Activated T-cell treated with anti-CD3 and anti-CD28 coated beads for 4 hours (primary cell): Measurements from ENCODE around the gene TBL1X.

Experiments used
- DNase-seq: peaks from one replicate; pipeline ENCODE4 v3.0.0-alpha.2; 2020

TBL1X gene

GRCh38 chrX:9678215-9678965 is 213.5 kb downstream of the TBL1X start:
- no peak for DNase-seq

DNA sequence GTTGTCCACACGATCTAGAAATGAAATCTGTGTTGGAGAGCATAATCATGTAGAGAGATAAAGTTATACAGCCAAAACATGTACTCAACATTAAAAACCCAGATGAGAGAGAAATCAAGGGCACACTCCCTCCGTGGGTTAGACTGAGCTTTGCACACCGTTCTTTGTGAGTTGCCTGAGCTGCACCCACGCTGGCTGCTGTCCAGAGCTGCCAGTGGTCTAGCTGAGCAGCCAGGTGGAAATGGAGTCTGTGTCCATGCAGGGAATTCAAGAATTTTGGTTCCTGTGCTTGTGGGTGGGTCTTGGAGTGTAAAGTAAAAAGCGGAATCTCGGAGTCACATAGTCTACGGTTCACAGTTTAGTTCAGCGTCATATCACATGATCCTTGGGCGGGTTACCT is 216.2 kb downstream of the TBL1X start:
- DNase-seq: no peak

- no peak for DNase-seq
Measured at GRCh38 chrX:9681422-9681821, 216.6 kb downstream of the TBL1X start.

GRCh38 chrX:9682456-9682855 is 217.6 kb downstream of the TBL1X start:
- DNase-seq: no peak

GRCh38 chrX:9682861-9683260 is 218.0 kb downstream of the TBL1X start:
- no peak for DNase-seq

- no peak for DNase-seq
Measured at GRCh38 chrX:9683350-9683749, 218.5 kb downstream of the TBL1X start.

- DNase-seq: no peak
Measured at GRCh38 chrX:9687899-9688298, 223.0 kb downstream of the TBL1X start.

DNA sequence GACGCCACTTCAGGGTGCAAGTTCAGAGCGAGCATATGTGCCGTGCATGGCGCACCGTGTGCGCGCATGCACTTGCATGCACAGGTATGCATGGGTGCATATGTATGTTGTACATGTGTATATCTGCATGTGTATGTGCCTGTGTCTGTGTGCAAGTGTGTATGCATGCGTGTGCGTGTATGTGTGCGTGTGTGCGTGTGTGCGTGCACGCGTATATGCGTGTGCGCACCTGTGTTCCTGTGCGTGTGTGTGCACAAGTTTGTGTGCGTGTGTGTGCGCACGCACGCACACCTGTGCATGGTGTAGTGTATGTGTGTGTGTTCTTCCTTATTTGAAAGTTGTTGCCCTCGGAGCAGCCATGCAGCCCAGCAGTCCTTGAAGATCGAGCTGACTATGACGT is 224.0 kb downstream of the TBL1X start:
- no peak for DNase-seq

DNA sequence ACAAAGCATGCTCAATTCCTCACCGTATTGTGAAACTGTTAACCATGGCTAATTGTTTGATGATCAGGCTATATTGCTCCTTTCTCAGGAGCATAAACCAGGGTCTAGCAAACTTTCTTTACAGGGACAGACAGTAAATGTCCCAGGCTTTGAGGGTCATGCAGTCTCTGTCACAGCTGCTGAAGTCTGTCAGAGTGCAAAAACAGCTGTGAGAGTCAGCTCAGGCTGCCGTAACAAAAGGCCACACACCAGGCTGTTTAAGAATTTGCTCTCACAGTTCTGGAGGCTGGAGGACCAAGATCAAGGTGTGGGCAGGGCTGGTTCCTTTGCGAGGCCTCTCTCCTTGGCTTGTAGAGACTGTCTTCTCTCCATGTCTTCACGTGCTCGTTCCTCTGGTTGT is 225.2 kb downstream of the TBL1X start:
- DNase-seq: no peak

DNA sequence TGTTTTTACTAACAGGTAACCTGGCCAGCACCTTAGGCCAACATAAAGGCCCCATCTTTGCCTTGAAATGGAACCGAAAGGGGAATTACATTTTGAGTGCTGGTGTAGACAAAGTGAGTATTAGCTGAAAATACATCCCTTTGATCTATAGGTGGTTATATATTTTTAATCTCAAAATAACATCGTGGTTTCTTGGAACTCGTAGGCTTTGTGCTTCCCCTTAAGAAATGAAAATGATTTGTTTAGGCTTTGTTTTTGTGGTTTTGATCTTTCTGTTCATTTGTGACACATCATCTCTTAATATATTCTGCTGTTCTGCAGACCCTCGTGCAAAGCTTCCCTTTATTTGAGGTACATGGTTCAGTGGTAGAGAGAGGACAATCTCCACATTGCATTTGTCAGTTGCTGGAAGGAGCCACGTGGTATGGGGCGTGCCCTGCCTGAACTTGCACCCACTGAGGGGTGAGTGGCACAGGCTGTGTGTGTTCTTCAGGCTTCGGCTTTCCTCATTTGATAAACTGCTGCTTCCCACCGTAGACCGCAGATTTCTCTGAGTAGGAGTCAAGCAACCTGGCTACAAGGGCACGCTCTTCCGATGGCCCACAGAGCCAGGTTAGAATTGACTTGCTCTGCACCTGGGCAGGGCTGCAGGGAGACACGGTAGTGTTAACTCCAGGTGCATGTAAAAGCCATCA is 228.6 kb downstream of the TBL1X start:
- no peak for DNase-seq

- no peak for DNase-seq
Measured at GRCh38 chrX:9698576-9698975, 233.7 kb downstream of the TBL1X start.

DNA sequence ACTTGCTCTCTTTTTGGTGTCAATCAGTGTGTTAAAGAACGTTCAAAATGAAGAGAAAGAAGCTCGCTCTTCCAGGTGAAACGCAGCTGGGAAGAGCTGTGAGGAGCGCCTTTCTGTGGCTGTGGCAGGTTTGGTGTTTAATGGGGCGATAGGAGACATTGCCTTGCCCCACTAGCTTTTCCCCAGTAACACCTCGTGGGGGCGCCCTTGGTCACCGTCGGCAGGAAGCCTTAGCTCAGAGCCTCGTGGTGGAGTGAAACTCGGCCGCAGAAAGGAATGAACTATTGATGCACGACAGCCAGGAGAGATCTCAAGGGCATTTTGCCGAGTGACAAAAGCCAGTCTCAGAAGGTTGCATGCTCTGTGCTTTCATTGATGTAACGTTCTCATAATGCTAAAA is 235.7 kb downstream of the TBL1X start:
- DNase-seq: no peak

DNA sequence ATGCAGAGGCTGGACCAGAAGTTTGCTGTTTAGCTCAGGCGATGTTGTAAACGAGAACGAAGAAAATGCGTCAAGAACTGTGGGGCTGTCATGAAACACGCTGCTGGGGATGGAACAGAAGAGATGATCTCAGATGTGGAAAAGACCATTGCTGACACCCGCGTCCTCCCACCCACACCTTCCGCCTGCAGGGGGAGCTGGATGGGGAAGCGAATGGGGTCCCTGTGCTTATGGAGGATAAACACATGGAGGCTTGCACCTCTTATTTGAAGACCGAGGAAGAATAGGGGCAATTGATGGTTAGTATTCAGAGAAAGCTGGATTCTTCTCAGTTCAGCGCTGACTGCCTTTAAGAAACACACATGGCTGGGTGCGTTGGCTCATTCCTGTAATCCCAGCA is 236.9 kb downstream of the TBL1X start:
- DNase-seq: no peak

GRCh38 chrX:9703406-9703805 is 238.5 kb downstream of the TBL1X start:
- DNase-seq: no peak

DNA sequence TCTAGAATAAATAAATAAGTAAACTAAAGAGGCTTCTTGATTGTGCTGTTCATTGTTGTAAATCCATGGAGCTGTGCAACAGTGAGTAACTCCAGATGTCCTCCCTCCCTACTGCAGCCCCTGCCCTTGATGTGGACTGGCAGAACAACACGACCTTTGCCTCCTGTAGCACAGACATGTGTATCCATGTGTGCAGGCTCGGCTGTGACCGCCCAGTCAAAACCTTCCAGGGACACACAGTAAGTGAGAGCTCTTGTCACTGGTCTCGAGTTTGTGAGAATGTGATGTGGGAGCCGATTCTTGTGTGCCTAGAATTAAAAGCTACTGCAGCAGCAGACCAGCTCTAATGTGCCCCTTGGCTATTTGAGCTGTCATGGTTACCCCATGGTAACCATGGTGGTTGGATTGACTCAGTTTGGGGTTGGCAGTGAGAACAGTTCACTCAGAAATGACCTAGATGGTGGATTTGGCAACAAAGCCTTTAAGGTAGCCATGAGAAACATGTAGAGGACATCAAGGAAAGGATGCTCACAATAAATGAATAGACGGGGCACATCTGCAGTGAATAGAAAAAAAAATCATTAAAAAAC is 240.1 kb downstream of the TBL1X start:
- no peak for DNase-seq

GRCh38 chrX:9706421-9706820 is 241.6 kb downstream of the TBL1X start:
- no peak for DNase-seq

GRCh38 chrX:9707306-9708033 is 242.6 kb downstream of the TBL1X start:
- no peak for DNase-seq

DNA sequence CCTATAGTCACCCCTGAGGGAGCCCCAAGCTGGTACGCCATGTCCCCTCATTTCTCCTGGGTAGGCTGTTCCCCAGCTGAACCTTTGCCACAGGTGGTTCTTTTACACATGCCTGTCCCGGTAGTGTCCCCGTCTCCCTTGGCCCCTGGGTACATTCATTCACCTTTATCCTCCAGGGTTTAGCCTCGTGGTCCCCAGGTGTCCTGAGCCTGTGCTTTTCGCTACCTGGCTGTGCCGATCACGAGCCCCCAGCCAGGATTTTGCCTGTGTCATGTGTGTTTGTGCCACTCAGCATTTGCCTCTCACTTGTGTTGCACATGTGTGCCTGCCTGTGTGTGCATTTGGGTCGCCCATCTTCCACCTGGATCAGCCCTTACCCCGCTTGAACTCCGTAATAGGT is 243.2 kb downstream of the TBL1X start:
- no peak for DNase-seq

- DNase-seq: peak; percentile 56
Measured at GRCh38 chrX:9708923-9709553, 244.2 kb downstream of the TBL1X start.

GRCh38 chrX:9710332-9710731 is 245.5 kb downstream of the TBL1X start:
- no peak for DNase-seq

DNA sequence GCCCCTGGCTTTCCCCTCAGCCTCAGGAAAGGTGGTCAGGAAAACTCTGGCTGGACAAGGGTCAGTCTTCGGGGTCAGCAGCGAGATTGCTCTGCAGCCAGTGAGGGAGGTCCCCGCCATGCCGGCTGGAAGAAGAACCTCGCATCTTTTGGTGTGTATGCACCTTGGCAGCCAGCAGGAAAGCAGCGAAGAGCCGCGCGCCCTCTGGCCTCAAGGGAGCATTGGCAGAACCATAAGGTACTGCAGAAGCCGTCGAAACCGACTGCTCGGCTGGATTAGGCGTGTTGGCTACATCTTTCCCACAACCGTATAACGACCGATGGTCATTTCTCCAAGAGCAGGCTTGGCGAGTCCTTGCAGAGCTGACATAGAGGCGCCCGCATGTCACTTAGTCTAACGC is 252.5 kb downstream of the TBL1X start:
- DNase-seq: no peak

- DNase-seq: no peak
Measured at GRCh38 chrX:9724711-9725110, 259.9 kb downstream of the TBL1X start.

DNA sequence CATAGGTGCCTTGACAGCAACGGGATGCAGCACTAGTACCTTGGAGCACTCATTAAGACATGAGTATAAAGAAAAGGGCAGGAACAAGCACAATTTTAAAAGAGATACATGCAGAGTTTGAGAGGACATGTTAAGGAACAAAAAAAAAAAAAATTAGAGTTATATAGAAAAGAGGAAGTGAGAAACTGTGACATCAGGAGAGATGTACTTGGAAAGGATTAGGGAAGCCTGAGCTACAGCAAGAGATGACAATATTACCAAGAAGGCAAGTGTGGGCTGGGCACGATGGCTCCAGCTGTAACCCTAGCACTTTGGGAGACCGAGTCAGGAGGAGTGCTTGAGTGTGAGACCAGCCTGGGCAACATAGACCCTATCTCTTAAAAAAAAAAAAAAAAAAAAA is 263.4 kb downstream of the TBL1X start:
- DNase-seq: no peak
